ENCODE results near the gene CEMP1.

The CEMP1 gene

DNA sequence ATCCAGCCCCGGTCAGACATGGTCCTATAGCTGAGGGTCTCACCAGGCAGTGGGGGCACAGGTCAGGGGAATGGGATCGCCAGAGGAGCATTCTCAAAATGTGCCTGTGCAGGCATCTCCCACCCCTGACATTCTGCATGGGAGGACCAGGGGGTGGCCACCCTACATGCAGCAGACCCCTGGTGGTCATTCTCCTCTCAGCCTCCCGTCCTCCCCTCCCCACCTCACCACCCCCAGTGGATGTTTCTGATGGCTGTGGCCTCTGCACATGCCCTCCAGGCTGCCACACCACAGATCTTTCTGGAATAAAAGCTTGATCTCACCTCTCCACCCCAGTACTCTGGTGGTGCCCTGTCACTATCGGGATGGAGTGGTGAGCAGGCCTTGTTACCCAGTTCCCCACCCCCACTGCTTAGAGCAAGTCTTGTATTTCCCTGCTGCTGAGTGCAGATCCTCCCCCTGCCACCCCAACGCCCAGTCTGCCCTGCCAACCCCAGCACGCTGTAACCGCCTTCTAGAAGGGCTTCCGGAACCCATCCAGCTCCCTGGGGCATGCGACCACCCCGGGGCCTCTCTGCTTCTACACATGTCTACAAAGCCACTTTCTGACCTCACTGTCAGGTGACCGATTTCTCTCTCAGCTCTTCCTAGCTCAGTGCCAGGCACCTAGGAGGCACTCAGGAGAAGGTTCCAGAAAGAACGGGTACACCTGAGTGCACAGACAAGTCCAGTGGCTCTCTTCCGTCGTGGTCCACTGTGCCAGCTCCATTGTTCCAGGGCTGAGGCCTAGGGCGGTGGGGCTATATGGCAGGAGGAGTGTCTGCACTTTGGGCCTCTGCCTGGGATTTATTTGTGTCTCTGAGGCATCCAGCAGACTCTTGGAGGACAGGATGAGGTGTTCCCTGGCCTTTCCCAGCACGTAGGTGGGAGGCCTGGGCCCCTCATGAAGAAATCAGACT, 47.0 kb downstream of the CEMP1 start:
- no peak for DNase-seq (ENCODE audit: low spot score)

DNA sequence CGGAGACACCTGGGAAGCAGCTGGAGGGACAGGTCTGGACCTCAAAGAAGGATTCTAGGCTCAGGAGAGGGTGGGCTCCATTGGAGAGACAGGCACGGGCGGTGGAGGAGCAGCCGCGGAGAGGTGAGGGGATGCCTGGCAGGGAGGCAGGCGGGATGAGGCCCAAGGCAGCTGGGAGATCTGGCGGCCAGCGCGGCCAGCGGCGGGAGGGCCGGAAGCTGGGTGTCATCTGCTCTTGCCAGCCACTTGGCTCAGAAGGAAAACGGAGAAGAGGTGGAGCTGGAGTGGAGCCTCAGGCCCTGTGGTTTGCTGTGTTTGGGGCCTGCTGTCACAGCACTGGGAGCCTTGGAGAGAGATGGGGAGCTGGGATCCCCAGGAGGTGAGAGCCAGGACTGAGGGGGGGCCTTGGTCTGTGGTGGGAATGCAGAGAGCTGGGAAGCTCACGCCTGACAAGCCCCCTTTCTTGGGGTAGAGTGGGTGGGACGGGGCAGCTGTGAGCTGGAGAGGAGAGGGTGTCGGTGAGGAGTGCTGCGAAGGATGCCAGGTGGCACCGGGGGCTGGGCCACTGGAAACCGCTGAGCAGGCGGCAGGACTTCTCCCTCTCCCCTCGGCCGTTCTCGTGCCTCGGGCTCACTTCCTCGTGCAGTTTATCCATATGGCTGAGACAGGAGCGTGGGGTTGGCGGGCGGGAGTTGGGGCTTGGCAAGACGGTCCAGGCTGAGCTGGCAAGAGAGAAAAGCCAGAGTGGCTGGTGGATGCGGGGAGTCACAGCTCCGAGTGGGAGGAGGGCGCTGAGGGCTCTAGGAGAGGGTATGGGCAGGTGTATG, 48.3 kb downstream of the CEMP1 start:
- peak; percentile 91 for DNase-seq (ENCODE audit: low spot score)

DNA sequence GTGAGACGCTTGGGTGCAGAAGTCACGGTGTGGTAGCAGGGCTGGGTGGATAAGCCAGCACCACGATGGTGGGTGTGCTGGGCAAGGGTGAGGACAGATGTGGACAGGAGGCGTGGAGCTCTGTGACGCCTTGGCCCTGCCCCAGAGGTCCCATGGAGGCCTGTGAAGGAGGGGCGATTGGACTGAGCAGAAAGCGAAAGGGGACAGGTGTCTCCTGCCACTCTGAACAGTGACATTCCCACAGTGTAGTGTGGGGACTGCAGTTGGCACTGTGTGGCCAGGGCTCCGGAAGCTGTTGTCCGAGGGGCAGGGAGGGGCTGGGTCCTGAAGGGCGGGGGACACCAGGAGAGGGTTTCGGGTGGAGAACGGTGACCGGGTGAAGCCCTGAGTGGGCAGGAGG, 49.0 kb downstream of the CEMP1 start:
- DNase-seq (ENCODE audit: low spot score), result no peak

DNA sequence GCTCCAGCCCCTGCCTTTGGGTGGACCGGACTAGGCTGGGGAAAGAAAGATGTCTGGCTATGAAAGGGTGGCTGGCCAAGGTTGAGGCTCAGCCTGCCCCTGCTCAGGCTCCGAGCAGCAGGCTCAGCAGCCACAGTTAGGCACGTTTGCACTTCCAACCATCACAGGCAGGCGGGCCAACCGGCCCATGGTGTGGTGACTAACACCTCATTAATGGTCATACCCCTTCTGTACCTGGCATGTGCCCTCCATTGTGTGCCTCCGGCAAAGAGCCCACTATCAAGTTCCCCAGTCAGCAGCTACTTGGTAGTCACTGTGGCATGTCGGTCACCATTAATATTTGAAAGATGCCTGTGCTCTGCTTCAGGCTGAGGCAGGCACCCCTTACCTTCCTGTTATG, 49.5 kb downstream of the CEMP1 start:
- no peak for DNase-seq (ENCODE audit: low spot score)

DNA sequence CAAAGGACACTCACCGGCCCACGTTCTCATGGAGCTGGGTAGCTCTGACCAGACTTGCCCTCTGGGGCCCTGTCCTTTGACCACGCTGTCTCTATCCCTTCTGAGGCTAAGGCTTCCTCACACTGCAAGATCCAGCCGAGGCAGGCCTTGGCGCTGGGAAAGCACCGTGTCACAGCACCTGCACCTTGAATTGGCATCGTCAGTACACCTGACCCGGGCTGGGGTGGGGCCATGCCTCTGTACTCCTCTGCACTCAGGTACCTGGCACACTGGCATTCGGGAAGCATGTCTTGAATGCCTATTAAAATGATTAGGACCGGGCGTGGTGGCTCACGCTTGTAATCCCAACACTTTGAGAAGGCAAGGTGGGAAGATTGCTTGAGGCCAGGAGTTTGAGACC, 50.3 kb downstream of the CEMP1 start:
- DNase-seq (ENCODE audit: low spot score), result no peak

Measured in GM03348 (cell line).